GM18520 (cell line): ENCODE measurements around the gene SLC66A2.
A peak's percentile ranks its signal among the peaks of the same experiment; 100 is the strongest.
"Not testable (repeated sequence)": the region's sequence is repeated elsewhere in the genome, so short reads cannot be mapped to it uniquely, and the experiment has no call there.

ENCODE experiments used
- ATAC-seq: cut with Tn5 transposase; IDR thresholded peaks from one replicate; pipeline ENCODE4 v1.9.1; 2021; ENCODE audit not compliant: unreplicated experiment

The SLC66A2 gene

GRCh38 chr18:79869591-79870300 lies 81.7 kb downstream of the SLC66A2 start:
- ATAC-seq, result no peak

- ATAC-seq, result no peak
These were observed 82.5 kb downstream of the SLC66A2 start for GRCh38 chr18:79868811-79869541.

GRCh38 chr18:79868168-79868784 lies 83.2 kb downstream of the SLC66A2 start:
- ATAC-seq, result no peak

- ATAC-seq, result no peak
These were observed 83.8 kb downstream of the SLC66A2 start for GRCh38 chr18:79867666-79868065.

DNA sequence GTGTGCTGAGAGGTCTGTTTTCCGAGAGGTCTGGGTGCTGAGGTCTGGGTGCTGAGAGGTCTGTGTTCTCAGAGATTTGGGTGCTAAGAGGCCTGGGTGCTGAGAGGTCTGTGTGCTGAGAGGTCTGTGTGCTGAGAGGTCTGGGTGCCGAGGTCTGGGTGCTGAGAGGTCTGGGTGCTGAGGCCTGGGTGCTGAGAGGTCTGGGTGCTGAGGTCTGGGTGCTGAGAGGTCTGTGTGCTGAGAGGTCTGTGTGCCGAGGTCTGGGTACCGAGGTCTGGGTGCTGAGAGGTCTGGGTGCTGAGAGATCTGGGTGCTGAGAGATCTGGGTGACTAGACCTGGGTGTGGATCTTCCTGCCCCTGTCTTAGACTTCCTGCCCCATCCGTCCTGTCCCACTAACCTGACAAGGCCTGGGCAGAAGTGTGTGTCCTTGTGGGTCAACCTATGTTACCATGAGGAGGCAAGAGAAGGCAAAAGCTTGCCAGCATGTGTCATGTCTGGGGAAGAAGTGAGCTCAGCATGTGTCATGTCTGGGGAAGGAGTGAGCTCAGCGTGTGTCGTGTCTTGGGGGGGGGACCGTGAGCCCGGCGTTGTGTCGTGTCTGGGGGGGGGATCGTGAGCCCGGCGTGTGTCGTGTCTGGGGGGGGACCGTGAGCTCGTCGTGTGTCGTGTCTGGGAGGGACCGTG lies 84.4 kb downstream of the SLC66A2 start:
- no peak for ATAC-seq

GRCh38 chr18:79865951-79866350 lies 85.5 kb downstream of the SLC66A2 start:
- ATAC-seq, result not testable (repeated sequence)

GRCh38 chr18:79864955-79865354 lies 86.5 kb downstream of the SLC66A2 start:
- not testable (repeated sequence) for ATAC-seq

DNA sequence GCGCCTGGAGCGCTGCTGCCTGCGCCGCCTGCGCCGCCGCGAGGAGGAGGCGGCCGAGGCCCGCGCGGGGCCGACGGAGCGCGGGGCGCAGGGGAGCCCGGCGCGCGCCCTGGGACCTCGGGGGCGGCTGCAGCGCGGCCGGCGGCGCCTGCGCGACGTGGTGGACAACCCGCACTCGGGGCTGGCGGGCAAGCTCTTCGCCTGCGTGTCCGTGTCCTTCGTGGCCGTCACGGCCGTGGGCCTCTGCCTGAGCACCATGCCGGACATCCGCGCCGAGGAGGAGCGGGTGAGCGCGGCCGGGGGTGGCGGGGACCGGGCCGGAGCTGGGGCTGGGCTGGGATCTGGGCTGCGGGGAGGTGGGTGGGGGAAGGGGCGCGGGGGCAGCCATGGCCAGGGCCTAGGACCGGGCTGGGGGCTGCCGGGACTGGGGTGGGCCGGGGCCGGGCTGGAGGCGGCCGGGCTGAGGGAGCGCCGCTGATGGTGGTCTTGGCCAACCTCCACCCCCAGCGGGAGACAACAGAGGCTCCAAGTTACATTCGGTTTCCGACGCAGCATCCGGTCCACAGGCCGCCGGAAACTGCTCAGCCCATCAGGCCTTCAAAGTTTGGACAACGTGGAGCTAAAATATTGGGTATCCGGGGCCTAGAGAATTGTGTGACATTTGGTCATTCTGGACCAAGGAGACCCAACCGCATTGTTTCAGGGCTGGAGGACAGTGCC lies 87.3 kb downstream of the SLC66A2 start:
- no peak for ATAC-seq

DNA sequence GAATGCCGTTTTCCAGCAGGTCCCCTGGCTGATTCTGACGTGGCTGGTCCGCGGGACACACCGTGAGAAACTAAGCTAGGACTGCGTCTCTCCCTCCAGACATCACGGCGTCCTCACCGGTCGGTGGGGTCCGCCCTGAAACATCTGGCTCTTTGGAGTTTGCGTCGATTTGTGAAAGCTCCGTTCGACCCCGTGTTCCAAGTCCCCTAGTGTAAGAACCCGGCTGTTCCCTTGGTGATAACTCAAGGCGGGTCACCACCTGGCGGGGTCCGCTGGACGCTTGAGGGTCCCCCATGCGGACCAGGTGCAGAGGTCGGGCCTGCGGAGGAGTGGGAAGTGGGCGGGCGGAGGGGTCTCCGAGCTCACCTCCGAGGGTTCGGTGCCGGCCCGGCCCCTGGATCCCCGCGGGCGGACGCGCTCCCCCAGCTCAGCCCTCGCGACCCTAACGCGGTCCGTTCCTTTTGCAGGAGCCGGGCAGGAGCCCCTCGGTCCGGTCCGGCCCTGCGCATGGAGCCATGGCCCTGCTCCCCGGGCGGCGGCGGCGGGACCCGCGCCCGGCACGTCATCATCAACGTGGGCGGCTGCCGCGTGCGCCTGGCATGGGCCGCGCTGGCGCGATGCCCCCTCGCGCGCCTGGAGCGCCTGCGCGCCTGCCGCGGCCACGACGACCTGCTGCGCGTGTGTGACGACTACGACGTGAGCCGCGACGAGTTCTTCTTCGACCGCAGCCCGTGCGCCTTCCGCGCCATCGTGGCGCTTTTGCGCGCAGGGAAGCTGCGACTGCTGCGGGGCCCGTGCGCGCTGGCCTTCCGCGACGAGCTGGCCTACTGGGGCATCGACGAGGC lies 88.1 kb downstream of the SLC66A2 start:
- ATAC-seq, result no peak

GRCh38 chr18:79862562-79862961 lies 88.9 kb downstream of the SLC66A2 start:
- no peak for ATAC-seq

- no peak for ATAC-seq
These were observed 89.8 kb downstream of the SLC66A2 start for GRCh38 chr18:79861687-79862086.

GRCh38 chr18:79859314-79859713 lies 92.1 kb downstream of the SLC66A2 start:
- ATAC-seq, result no peak

- no peak for ATAC-seq
These were observed 94.3 kb downstream of the SLC66A2 start for GRCh38 chr18:79857082-79857671.

- no peak for ATAC-seq
These were observed 95.1 kb downstream of the SLC66A2 start for GRCh38 chr18:79856119-79857007.

GRCh38 chr18:79855147-79855933 lies 96.1 kb downstream of the SLC66A2 start:
- peak; percentile 75 for ATAC-seq

- no peak for ATAC-seq
These were observed 97.5 kb downstream of the SLC66A2 start for GRCh38 chr18:79853993-79854364.

GRCh38 chr18:79853303-79853992 lies 98.0 kb downstream of the SLC66A2 start:
- ATAC-seq, result no peak
